ENCODE measurements around the gene P2RY12.

DNA sequence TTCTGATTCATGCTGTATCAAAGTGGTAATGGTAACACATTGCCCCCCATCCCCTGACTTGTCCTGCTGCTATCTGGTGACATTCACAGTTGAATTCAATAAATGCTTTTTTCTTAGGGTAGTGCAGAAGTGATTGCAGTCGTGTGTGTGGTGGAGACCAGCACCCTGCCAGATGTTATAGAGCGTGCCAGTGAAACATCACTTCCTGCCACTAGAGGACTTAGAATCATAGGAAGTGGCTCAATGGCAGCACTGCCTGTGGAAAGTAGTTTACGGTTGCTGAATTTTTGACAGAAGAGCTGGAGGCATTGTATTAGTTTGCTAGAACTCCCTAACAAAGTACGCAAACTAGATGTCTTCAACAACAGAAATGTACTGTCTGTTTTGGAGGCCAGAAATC is 37.4 kb upstream of the P2RY12 start:
- TF ChIP-seq POLR2AphosphoS5 (IDR thresholded peaks at IDR 0.05; ENCODE audit: control insufficient read depth, insufficient read depth, low read depth, low read length) (no peak), SPI1 (IDR thresholded peaks at IDR 0.05; ENCODE audit: borderline replicate concordance, low read depth, low read length) (no peak), POLR2A (conservative IDR thresholded peaks at IDR 0.05) (no peak), MED1 (CRISPR knock-in tag; IDR thresholded peaks at IDR 0.05; ENCODE audit: borderline replicate concordance) (no peak), SRSF7 (optimal IDR thresholded peaks at IDR 0.05; ENCODE audit: low read depth, low read length) (no peak), KDM1A (IDR thresholded peaks at IDR 0.05) (no peak), MAFK (IDR thresholded peaks at IDR 0.05; ENCODE audit: low read length) (no peak), SAP30 (IDR thresholded peaks at IDR 0.05; ENCODE audit: borderline replicate concordance, insufficient read depth, low read depth, low read length, poor library complexity, severe bottlenecking) (no peak), PHB2 (IDR thresholded peaks at IDR 0.05; ENCODE audit: low read depth) (no peak)
- TF ChIP-seq, protein P1, sequence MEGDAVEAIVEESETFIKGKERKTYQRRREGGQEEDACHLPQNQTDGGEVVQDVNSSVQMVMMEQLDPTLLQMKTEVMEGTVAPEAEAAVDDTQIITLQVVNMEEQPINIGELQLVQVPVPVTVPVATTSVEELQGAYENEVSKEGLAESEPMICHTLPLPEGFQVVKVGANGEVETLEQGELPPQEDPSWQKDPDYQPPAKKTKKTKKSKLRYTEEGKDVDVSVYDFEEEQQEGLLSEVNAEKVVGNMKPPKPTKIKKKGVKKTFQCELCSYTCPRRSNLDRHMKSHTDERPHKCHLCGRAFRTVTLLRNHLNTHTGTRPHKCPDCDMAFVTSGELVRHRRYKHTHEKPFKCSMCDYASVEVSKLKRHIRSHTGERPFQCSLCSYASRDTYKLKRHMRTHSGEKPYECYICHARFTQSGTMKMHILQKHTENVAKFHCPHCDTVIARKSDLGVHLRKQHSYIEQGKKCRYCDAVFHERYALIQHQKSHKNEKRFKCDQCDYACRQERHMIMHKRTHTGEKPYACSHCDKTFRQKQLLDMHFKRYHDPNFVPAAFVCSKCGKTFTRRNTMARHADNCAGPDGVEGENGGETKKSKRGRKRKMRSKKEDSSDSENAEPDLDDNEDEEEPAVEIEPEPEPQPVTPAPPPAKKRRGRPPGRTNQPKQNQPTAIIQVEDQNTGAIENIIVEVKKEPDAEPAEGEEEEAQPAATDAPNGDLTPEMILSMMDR (IDR thresholded peaks at IDR 0.05 in 2 of 3, conservative IDR thresholded peaks at IDR 0.05 in 1 of 3; ENCODE audit: insufficient read depth in 2 of 3, low read depth in 1 of 3, low read length in 3 of 3) = peak in 2 of 3 experiments; percentile 18 to 22; a peak in 1 of 6 replicates
- TF ChIP-seq, protein P2, sequence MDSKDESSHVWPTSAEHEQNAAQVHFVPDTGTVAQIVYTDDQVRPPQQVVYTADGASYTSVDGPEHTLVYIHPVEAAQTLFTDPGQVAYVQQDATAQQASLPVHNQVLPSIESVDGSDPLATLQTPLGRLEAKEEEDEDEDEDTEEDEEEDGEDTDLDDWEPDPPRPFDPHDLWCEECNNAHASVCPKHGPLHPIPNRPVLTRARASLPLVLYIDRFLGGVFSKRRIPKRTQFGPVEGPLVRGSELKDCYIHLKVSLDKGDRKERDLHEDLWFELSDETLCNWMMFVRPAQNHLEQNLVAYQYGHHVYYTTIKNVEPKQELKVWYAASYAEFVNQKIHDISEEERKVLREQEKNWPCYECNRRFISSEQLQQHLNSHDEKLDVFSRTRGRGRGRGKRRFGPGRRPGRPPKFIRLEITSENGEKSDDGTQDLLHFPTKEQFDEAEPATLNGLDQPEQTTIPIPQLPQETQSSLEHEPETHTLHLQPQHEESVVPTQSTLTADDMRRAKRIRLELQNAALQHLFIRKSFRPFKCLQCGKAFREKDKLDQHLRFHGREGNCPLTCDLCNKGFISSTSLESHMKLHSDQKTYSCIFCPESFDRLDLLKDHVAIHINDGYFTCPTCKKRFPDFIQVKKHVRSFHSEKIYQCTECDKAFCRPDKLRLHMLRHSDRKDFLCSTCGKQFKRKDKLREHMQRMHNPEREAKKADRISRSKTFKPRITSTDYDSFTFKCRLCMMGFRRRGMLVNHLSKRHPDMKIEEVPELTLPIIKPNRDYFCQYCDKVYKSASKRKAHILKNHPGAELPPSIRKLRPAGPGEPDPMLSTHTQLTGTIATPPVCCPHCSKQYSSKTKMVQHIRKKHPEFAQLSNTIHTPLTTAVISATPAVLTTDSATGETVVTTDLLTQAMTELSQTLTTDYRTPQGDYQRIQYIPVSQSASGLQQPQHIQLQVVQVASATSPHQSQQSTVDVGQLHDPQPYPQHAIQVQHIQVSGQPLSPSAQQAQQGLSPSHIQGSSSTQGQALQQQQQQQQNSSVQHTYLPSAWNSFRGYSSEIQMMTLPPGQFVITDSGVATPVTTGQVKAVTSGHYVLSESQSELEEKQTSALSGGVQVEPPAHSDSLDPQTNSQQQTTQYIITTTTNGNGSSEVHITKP (IDR thresholded peaks at IDR 0.05; ENCODE audit: partially characterized antibody) = no peak
- TF ChIP-seq, protein P3, sequence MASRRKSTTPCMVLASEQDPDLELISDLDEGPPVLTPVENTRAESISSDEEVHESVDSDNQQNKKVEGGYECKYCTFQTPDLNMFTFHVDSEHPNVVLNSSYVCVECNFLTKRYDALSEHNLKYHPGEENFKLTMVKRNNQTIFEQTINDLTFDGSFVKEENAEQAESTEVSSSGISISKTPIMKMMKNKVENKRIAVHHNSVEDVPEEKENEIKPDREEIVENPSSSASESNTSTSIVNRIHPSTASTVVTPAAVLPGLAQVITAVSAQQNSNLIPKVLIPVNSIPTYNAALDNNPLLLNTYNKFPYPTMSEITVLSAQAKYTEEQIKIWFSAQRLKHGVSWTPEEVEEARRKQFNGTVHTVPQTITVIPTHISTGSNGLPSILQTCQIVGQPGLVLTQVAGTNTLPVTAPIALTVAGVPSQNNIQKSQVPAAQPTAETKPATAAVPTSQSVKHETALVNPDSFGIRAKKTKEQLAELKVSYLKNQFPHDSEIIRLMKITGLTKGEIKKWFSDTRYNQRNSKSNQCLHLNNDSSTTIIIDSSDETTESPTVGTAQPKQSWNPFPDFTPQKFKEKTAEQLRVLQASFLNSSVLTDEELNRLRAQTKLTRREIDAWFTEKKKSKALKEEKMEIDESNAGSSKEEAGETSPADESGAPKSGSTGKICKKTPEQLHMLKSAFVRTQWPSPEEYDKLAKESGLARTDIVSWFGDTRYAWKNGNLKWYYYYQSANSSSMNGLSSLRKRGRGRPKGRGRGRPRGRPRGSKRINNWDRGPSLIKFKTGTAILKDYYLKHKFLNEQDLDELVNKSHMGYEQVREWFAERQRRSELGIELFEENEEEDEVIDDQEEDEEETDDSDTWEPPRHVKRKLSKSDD (conservative IDR thresholded peaks at IDR 0.05; ENCODE audit: low read length) = no peak
- TF ChIP-seq, protein P4, sequence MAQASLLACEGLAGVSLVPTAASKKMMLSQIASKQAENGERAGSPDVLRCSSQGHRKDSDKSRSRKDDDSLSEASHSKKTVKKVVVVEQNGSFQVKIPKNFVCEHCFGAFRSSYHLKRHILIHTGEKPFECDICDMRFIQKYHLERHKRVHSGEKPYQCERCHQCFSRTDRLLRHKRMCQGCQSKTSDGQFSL (CRISPR knock-in tag; IDR thresholded peaks at IDR 0.05) = no peak
- TF ChIP-seq, protein P4 (tag; IDR thresholded peaks at IDR 0.05) = no peak

All from K562 (cell line).